Measurements from ENCODE around the gene DIS3L2.

DIS3L2 gene

DNA sequence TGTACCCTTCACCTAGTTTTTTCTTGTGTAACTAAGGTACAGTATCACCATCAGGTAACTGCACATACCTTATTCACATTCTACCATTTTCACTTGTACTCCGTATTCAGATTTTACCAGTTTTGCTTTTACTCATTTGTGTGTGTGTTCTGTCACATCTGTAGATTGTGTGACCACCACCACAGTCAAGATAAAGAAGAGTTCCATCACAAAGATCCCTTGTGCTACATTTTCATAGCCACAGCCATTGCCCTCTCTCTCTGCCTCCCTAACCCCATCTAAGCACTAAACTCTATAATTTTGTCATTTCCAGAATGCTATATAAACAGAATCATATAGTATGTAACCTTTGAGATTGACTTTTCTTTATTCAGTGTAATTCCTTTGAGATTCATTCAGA, 23.5 kb downstream of the DIS3L2 start:
- TF ChIP-seq, protein P1, sequence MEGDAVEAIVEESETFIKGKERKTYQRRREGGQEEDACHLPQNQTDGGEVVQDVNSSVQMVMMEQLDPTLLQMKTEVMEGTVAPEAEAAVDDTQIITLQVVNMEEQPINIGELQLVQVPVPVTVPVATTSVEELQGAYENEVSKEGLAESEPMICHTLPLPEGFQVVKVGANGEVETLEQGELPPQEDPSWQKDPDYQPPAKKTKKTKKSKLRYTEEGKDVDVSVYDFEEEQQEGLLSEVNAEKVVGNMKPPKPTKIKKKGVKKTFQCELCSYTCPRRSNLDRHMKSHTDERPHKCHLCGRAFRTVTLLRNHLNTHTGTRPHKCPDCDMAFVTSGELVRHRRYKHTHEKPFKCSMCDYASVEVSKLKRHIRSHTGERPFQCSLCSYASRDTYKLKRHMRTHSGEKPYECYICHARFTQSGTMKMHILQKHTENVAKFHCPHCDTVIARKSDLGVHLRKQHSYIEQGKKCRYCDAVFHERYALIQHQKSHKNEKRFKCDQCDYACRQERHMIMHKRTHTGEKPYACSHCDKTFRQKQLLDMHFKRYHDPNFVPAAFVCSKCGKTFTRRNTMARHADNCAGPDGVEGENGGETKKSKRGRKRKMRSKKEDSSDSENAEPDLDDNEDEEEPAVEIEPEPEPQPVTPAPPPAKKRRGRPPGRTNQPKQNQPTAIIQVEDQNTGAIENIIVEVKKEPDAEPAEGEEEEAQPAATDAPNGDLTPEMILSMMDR (IDR thresholded peaks at IDR 0.05; ENCODE audit: borderline replicate concordance, insufficient read depth, low read depth, low read length), result no peak

DNA sequence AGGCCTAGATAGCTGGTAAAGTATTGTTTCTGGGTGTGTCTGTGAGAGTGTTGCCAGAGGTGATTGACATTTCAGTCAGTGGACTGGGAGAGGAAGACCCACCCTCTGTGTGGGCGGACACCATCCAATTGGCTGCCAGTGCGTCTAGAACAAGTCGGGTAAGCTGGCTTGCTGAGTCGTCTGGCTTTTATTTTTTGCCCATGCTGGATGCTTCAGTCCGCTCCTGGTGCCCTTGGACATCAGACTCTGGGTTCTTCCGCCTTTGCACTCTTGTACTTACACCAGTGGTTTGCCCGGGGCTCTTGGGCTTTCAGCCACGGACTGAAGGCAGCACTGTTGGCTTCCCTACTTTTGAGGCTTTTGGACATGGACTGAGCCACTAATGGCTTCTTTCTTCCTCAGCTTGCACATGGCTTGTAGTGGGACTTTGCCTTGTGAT, 24.3 kb downstream of the DIS3L2 start:
- no peak overlapping the region for H3K4me3 ChIP-seq (ENCODE audit: low read depth, low read length)

More for the DNA sequence above, 23.5 kb downstream of the DIS3L2 start:
- H3K4me3 ChIP-seq (ENCODE audit: low read depth, low read length), result no peak overlapping the region

DNA sequence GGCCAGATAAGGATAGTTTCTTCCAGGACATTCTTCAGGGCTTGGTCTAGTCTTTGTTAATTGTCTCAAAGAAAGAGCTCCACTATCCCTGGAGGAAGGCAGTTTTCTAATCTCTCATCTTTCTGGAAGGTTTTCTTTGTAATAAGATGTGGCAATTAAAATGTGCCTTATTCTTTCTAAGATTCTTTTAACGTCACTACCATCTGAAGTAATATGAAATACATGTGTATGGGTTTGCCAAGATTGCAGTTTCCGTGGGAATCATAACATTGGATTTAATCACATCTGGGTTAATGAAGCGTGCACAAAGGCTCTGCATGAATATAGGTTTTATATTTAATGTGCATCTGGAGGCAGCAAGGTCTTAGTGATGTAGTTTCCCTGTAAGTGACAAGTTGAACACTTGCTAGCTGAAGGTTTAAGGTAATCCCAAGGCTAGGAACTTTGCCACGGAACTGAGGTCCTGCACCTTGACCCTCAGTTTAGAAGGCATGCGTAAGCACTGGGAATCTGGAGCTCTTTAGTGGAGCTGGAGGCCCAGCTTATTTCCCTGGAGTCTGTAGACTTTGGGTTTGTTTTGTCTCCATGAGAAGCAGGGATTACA, 25.7 kb downstream of the DIS3L2 start:
- no peak overlapping the region for H3K4me3 ChIP-seq (ENCODE audit: low read depth, low read length)
- TF ChIP-seq, protein P1 (IDR thresholded peaks at IDR 0.05; ENCODE audit: borderline replicate concordance, insufficient read depth, low read depth, low read length), result no peak

More for the DNA sequence above, 24.3 kb downstream of the DIS3L2 start:
- TF ChIP-seq, protein P1 (IDR thresholded peaks at IDR 0.05; ENCODE audit: borderline replicate concordance, insufficient read depth, low read depth, low read length), result no peak

DNA sequence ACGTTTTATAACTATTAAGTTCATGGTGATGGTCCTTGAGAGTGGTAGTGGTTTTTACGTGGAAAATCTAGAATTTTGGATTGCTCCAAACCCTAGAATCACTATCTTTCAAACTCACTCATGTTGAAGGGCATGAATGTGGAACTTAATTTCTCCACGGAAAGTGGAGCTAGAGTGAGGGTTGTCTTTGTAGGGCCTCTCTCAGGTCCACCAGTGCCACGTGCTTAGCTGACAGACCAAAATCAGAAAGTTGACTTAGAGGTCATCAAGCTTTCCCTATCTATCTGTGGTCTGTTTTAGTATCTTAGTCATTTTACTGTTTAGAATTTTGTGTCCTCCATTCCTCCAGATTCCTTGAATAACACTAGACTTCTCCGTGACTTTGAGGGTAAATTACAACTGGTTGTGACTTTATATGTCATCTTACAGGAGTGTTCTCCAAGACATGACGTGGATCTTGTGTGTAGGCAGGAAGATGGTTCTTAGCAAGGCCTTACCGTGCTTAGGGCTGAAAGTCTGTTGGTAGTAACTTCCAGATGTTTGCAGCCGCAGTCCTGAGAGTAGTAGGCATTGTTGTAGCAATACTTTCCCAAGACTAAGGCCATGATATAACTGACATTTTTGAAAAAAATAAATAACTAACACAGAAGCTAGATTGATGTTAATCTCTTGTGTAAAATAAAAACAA, 26.8 kb downstream of the DIS3L2 start:
- TF ChIP-seq, protein P1 (IDR thresholded peaks at IDR 0.05; ENCODE audit: borderline replicate concordance, insufficient read depth, low read depth, low read length), result no peak
- H3K4me3 ChIP-seq (ENCODE audit: low read depth, low read length), result no peak overlapping the region

DNA sequence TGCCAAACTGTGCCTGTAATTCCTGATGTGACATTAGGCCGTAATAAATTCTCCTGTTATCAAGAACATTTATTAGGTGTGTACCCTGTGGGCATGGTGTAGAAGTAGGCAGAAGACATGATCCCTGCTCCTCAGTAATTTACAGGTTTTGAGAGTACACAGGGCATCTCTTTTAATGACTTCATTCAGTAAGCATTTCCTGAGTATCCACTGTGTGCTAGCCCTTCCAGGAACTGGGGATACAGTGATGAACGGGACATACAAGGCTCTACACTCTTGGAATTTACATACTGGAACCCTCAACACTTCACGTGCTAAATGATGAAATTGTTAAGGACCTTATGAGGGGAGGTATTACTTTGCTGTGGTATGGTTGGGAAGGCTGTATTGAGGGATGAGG, 30.2 kb downstream of the DIS3L2 start:
- H3K4me3 ChIP-seq (ENCODE audit: low read depth, low read length), result no peak overlapping the region
- TF ChIP-seq, protein P1 (IDR thresholded peaks at IDR 0.05; ENCODE audit: borderline replicate concordance, insufficient read depth, low read depth, low read length), result no peak

DNA sequence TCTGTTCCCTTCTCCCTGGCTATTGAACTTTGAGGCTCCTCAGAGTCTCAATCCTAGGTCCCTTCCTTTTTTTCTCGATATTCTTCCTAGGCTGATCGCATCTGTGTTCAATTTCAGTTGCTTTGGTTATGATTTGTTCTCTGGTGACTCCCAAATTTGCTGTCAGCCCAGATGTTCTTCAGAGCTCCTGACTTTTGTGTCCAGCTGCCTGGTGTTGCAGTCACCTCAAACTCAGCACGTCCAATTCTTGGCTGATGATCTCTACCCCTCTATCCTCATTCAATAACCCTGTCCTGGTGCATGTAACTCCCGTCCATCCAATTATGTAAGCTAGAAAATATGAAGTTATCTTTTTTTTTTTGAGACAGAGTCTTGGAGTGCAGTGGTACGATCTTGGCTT, 31.4 kb downstream of the DIS3L2 start:
- no peak overlapping the region for H3K4me3 ChIP-seq (ENCODE audit: low read depth, low read length)
- TF ChIP-seq, protein P1 (IDR thresholded peaks at IDR 0.05; ENCODE audit: borderline replicate concordance, insufficient read depth, low read depth, low read length), result no peak

Measured in GM12875 (cell line).